ENCODE results near the gene MEN1.
A peak's percentile ranks its signal among the peaks of the same experiment; 100 is the strongest.

MEN1 gene

DNA sequence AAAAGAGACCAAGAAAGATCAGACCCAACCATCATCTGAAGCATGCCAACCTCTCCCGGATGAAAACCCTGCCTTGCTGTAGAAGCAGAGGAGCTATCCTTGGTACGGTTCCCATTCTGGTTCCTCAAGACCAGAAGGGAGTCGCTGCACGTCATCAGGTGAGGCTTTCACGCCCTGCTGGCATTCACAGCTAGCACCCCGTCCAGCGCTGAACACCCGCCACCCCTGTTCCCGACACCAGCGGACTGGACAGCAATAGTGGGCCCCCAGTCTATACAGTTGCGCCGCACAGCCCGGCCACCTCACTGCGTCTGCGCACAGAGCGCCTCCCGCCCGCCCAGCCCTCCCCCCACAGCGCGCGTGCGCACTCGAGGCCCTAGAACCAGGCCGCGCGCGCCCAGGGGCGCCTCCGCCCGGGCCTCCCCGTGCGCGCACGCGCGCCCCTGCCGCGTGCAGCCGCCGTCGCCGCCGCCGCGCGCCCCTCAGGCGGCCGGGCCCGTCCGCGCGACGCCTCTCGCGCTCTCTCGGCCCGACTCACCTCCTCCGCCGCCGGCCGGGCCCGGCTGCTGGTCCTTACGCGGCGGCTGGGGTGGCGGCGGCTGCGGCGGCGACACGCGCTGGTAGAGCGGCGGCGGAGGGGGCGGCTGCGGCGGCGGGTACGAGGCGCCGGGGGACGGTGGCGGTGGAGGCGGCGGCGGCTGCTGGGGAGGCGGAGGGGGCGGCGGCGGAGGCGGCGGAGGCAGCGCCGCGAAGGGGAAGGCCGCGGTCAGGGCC, 32.7 kb downstream of the MEN1 start:
- TF ChIP-seq, protein P1, sequence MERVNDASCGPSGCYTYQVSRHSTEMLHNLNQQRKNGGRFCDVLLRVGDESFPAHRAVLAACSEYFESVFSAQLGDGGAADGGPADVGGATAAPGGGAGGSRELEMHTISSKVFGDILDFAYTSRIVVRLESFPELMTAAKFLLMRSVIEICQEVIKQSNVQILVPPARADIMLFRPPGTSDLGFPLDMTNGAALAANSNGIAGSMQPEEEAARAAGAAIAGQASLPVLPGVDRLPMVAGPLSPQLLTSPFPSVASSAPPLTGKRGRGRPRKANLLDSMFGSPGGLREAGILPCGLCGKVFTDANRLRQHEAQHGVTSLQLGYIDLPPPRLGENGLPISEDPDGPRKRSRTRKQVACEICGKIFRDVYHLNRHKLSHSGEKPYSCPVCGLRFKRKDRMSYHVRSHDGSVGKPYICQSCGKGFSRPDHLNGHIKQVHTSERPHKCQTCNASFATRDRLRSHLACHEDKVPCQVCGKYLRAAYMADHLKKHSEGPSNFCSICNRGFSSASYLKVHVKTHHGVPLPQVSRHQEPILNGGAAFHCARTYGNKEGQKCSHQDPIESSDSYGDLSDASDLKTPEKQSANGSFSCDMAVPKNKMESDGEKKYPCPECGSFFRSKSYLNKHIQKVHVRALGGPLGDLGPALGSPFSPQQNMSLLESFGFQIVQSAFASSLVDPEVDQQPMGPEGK (CRISPR knock-in tag; IDR thresholded peaks at IDR 0.05; ENCODE audit: borderline replicate concordance): no peak
- TF ChIP-seq ZNF565 (CRISPR knock-in tag; conservative IDR thresholded peaks at IDR 0.05; ENCODE audit: low read depth): no peak
- no peak for TF ChIP-seq ZC3H10 (CRISPR knock-in tag; IDR thresholded peaks at IDR 0.05)
- TF ChIP-seq, protein P2, sequence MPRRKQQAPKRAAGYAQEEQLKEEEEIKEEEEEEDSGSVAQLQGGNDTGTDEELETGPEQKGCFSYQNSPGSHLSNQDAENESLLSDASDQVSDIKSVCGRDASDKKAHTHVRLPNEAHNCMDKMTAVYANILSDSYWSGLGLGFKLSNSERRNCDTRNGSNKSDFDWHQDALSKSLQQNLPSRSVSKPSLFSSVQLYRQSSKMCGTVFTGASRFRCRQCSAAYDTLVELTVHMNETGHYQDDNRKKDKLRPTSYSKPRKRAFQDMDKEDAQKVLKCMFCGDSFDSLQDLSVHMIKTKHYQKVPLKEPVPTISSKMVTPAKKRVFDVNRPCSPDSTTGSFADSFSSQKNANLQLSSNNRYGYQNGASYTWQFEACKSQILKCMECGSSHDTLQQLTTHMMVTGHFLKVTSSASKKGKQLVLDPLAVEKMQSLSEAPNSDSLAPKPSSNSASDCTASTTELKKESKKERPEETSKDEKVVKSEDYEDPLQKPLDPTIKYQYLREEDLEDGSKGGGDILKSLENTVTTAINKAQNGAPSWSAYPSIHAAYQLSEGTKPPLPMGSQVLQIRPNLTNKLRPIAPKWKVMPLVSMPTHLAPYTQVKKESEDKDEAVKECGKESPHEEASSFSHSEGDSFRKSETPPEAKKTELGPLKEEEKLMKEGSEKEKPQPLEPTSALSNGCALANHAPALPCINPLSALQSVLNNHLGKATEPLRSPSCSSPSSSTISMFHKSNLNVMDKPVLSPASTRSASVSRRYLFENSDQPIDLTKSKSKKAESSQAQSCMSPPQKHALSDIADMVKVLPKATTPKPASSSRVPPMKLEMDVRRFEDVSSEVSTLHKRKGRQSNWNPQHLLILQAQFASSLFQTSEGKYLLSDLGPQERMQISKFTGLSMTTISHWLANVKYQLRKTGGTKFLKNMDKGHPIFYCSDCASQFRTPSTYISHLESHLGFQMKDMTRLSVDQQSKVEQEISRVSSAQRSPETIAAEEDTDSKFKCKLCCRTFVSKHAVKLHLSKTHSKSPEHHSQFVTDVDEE (CRISPR knock-in tag; IDR thresholded peaks at IDR 0.05): no peak
- TF ChIP-seq ZFP3 (CRISPR knock-in tag; IDR thresholded peaks at IDR 0.05): no peak
- TF ChIP-seq ZNF8 (CRISPR knock-in tag; IDR thresholded peaks at IDR 0.05): no peak
- ATAC-seq: peak; percentile 3

DNA sequence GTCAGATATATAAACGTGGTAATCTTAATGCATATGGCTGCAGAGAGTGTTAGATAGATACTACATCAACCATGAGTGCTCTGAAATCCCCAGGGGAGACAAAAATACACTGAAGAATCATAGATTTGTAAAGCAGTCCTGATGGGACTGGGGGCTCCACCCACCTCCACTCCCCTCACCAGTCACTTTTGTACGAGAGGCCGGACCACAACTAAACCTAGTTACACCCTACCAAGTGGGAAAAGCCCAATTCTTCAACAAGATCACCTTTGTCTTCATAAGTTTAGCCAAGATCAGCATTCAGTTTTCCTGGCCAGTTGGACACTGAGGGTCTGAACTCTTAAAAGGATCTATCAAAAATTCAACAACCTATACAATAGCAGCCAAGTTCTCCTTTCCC, 33.5 kb downstream of the MEN1 start:
- ATAC-seq: no peak
- TF ChIP-seq GLIS3 (CRISPR knock-in tag; IDR thresholded peaks at IDR 0.05) (no peak), SNAI2 (CRISPR knock-in tag; IDR thresholded peaks at IDR 0.05) (no peak), BACH2 (CRISPR knock-in tag; IDR thresholded peaks at IDR 0.05; ENCODE audit: borderline replicate concordance) (no peak), PPARA (CRISPR knock-in tag; IDR thresholded peaks at IDR 0.05; ENCODE audit: borderline replicate concordance) (no peak)
- TF ChIP-seq, protein P3, sequence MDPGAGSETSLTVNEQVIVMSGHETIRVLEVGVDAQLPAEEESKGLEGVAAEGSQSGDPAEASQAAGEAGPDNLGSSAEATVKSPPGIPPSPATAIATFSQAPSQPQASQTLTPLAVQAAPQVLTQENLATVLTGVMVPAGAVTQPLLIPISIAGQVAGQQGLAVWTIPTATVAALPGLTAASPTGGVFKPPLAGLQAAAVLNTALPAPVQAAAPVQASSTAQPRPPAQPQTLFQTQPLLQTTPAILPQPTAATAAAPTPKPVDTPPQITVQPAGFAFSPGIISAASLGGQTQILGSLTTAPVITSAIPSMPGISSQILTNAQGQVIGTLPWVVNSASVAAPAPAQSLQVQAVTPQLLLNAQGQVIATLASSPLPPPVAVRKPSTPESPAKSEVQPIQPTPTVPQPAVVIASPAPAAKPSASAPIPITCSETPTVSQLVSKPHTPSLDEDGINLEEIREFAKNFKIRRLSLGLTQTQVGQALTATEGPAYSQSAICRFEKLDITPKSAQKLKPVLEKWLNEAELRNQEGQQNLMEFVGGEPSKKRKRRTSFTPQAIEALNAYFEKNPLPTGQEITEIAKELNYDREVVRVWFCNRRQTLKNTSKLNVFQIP (CRISPR knock-in tag; IDR thresholded peaks at IDR 0.05; ENCODE audit: borderline replicate concordance, low read depth): no peak
- TF ChIP-seq, protein P4, sequence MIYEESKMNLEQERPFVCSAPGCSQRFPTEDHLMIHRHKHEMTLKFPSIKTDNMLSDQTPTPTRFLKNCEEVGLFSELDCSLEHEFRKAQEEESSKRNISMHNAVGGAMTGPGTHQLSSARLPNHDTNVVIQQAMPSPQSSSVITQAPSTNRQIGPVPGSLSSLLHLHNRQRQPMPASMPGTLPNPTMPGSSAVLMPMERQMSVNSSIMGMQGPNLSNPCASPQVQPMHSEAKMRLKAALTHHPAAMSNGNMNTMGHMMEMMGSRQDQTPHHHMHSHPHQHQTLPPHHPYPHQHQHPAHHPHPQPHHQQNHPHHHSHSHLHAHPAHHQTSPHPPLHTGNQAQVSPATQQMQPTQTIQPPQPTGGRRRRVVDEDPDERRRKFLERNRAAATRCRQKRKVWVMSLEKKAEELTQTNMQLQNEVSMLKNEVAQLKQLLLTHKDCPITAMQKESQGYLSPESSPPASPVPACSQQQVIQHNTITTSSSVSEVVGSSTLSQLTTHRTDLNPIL (CRISPR knock-in tag; IDR thresholded peaks at IDR 0.05; ENCODE audit: low read depth): no peak
- TF ChIP-seq, protein P2 (CRISPR knock-in tag; IDR thresholded peaks at IDR 0.05): no peak

DNA sequence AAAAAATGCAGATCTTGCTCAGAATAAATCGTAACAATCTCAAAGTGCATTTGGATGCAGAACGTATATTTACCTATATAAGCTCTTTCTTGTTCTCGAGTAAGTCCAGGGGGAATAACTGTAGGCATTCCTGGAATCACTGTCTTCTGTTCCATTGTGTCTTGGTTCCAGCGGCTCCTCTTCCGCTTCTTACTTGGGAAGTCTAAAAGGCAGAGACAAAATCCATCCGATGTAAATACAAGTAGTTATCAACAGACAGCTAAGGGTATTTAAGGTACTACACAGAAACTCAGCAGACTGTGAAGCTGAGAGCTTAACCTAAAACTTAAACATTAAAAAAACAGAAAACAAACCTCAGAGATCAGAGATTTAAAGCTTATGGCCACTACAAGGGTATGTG, 33.9 kb downstream of the MEN1 start:
- ATAC-seq: no peak
- TF ChIP-seq ISL1 (CRISPR knock-in tag; IDR thresholded peaks at IDR 0.05): no peak
- no peak for TF ChIP-seq BACH2 (CRISPR knock-in tag; IDR thresholded peaks at IDR 0.05; ENCODE audit: borderline replicate concordance)
- TF ChIP-seq, protein P4 (CRISPR knock-in tag; IDR thresholded peaks at IDR 0.05; ENCODE audit: low read depth): no peak
- no peak for TF ChIP-seq GLIS3 (CRISPR knock-in tag; IDR thresholded peaks at IDR 0.05)
- TF ChIP-seq RARB (CRISPR knock-in tag; IDR thresholded peaks at IDR 0.05): no peak
- no peak for TF ChIP-seq ARNTL (CRISPR knock-in tag; IDR thresholded peaks at IDR 0.05; ENCODE audit: borderline replicate concordance, low read depth)
- no peak for TF ChIP-seq SNAI2 (CRISPR knock-in tag; IDR thresholded peaks at IDR 0.05)
- TF ChIP-seq, protein P2 (CRISPR knock-in tag; IDR thresholded peaks at IDR 0.05): no peak
- no peak for TF ChIP-seq TCF4 (CRISPR knock-in tag; IDR thresholded peaks at IDR 0.05; ENCODE audit: borderline replicate concordance)
- TF ChIP-seq ZC3H10 (CRISPR knock-in tag; IDR thresholded peaks at IDR 0.05): no peak
- TF ChIP-seq, protein P1 (CRISPR knock-in tag; IDR thresholded peaks at IDR 0.05; ENCODE audit: borderline replicate concordance): no peak
- no peak for TF ChIP-seq ZNF70 (CRISPR knock-in tag; IDR thresholded peaks at IDR 0.05)
- TF ChIP-seq OSR1 (CRISPR knock-in tag; IDR thresholded peaks at IDR 0.05): no peak
- TF ChIP-seq ZNF8 (CRISPR knock-in tag; IDR thresholded peaks at IDR 0.05): no peak
